ENCODE measurements around the gene WASF2. TPM values are rescaled to one million over a fixed set of nuclear protein-coding genes. Genes with fewer than 3 reads are reported as not detected.
"Not testable (repeated sequence)": the region's sequence is repeated elsewhere in the genome, so short reads cannot be mapped to it uniquely, and the experiment has no call there.

Gene WASF2
- total RNA-seq, 1 experiment from 2014 or later, result 20.7 TPM

DNA sequence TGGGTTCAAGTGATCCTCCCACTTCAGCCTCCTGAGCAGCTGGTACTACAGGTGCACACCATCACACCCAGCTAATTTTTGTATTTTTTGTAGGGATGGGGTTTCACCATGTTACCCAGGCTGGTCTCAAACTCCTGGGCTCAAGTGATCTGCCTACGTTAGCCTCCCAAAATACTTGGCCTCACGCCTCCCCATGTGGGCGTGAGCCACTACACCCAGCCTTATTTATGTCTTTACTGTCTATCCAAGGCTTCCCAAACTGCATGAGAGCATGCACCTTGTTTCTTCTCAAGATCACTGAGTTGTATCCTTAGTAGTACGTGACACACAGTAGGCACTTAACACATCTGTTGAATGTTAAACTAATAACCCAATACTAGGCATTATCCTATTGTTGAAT, 14.2 kb downstream of the WASF2 start:
- CTCF ChIA-PET, result no interaction called here
- H3K4me2 ChIP-seq (ENCODE audit: low read length), result no peak overlapping the region
- no peaks in the 10 kb centered on the region for H3K27me3 ChIP-seq (ENCODE audit: low read length)
- no peaks in the 10 kb centered on the region for H3K9me3 ChIP-seq (ENCODE audit: low read length)
- TF ChIP-seq EZH2 (IDR thresholded peaks at IDR 0.05; ENCODE audit: low read length, unreplicated experiment) (no peak), EZH2phosphoT487 (IDR thresholded peaks at IDR 0.05; ENCODE audit: borderline replicate concordance, low read length) (no peak)
- TF ChIP-seq, protein P1, sequence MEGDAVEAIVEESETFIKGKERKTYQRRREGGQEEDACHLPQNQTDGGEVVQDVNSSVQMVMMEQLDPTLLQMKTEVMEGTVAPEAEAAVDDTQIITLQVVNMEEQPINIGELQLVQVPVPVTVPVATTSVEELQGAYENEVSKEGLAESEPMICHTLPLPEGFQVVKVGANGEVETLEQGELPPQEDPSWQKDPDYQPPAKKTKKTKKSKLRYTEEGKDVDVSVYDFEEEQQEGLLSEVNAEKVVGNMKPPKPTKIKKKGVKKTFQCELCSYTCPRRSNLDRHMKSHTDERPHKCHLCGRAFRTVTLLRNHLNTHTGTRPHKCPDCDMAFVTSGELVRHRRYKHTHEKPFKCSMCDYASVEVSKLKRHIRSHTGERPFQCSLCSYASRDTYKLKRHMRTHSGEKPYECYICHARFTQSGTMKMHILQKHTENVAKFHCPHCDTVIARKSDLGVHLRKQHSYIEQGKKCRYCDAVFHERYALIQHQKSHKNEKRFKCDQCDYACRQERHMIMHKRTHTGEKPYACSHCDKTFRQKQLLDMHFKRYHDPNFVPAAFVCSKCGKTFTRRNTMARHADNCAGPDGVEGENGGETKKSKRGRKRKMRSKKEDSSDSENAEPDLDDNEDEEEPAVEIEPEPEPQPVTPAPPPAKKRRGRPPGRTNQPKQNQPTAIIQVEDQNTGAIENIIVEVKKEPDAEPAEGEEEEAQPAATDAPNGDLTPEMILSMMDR (conservative IDR thresholded peaks at IDR 0.05; ENCODE audit: low read depth, low read length), result no peak
- H3K79me2 ChIP-seq (ENCODE audit: low read length), result peaks cover 96% of the 10 kb centered on the region
- DNase-seq (no peak), ATAC-seq (no peak)
- H3K9me2 ChIP-seq (replicated peaks; ENCODE audit: low read length), result no peaks in the 10 kb centered on the region
- H3K4me3 ChIP-seq (ENCODE audit: low read length), result no peak overlapping the region
- H3K36me3 ChIP-seq (ENCODE audit: low read depth, low read length), result no peaks in the 10 kb centered on the region; the same call in 1 of the 2 replicates
- no peaks in the 10 kb centered on the region for H3F3A ChIP-seq (ENCODE audit: low read length, unreplicated experiment)
- H2AFZ ChIP-seq (ENCODE audit: low read length), result no peak overlapping the region
- H3K4me1 ChIP-seq (ENCODE audit: insufficient read depth, low read length), result no peaks in the 10 kb centered on the region
- intact Hi-C loops (cut with micrococcal nuclease), result no loop called here
- BruUV-seq (replicated peaks), result no TSS peak
- peaks cover 37% of the 10 kb centered on the region for H4K20me1 ChIP-seq (ENCODE audit: low read length)
- POLR2A ChIA-PET (ENCODE audit: unreplicated experiment), result no interaction called here
- no peak overlapping the region for H3K9ac ChIP-seq (ENCODE audit: low read length)
- no peak overlapping the region for H3K27ac ChIP-seq (ENCODE audit: low read length)

DNA sequence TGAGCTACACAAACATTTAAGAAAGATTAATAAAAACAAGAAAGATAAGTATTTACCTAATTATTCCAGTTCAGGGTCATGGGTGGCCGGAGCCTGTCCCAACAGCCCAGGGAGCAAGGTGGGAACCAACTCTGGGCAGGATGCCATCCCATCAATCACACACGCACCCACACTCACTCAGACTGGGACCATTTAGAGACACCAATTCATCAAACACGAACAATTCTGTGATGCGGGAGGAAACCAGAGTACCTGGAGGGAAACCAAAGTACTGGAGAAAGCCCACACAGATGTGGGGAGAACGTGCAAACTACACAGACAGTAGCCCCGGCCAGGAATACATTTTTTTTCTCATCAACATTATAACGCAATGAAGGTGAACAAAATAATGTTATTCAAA, 16.2 kb downstream of the WASF2 start:
- Histone ChIP-seq H4K20me1 (ENCODE audit: low read length) (peaks cover 50% of the 10 kb centered on the region), H3K9me2 (replicated peaks; ENCODE audit: low read length) (no peaks in the 10 kb centered on the region), H3F3A (ENCODE audit: low read length, unreplicated experiment) (no peaks in the 10 kb centered on the region), H3K79me2 (ENCODE audit: low read length) (peaks cover 96% of the 10 kb centered on the region), H3K9ac (ENCODE audit: low read length) (no peak overlapping the region), H3K36me3 (ENCODE audit: low read depth, low read length) (no peaks in the 10 kb centered on the region; the same call in 1 of the 2 replicates), H2AFZ (ENCODE audit: low read length) (no peak overlapping the region), H3K4me3 (ENCODE audit: low read length) (no peak overlapping the region), H3K27ac (ENCODE audit: low read length) (no peak overlapping the region), H3K4me1 (ENCODE audit: insufficient read depth, low read length) (no peaks in the 10 kb centered on the region), H3K27me3 (ENCODE audit: low read length) (no peaks in the 10 kb centered on the region), H3K9me3 (ENCODE audit: low read length) (no peaks in the 10 kb centered on the region), H3K4me2 (ENCODE audit: low read length) (no peak overlapping the region)
- intact Hi-C loops (cut with micrococcal nuclease), result no loop called here
- TF ChIP-seq EZH2phosphoT487 (IDR thresholded peaks at IDR 0.05; ENCODE audit: borderline replicate concordance, low read length) (no peak), EZH2 (IDR thresholded peaks at IDR 0.05; ENCODE audit: low read length, unreplicated experiment) (no peak)
- TF ChIP-seq, protein P1 (conservative IDR thresholded peaks at IDR 0.05; ENCODE audit: low read depth, low read length), result no peak
- no peak for ATAC-seq
- DNase-seq, result no peak
- ChIA-PET CTCF (interaction anchor here (0.6 kb wide), 1 partner anchor 84 kb away, joined by 11 read pairs; no protein-coding TSS in a partner anchor), POLR2A (ENCODE audit: unreplicated experiment) (no interaction called here)
- no TSS peak for BruUV-seq (replicated peaks)

DNA sequence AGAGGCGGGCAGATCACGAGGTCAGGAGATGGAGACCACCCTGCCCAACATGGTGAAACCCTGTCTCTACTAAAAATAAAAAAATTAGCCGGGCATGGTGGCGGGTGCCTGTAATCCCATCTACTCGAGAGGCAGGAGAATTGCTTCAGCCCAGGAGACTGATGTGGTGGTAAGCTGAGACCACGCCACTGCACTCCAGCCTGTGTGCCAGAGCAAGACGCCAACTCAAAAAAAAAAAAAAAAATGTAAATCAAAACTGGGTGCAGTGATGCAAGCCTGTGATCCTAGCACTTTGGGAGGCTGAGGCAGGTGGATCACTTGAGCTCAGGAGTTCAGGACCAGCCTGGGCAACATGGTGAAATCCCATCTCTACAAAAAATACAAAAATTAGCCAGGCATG, 17.9 kb downstream of the WASF2 start:
- H2AFZ ChIP-seq (ENCODE audit: low read length); BruUV-seq (replicated peaks); H3K4me1 ChIP-seq (ENCODE audit: insufficient read depth, low read length); H3K9me2 ChIP-seq (replicated peaks; ENCODE audit: low read length); H3K27ac ChIP-seq (ENCODE audit: low read length); H3K27me3 ChIP-seq (ENCODE audit: low read length); H3F3A ChIP-seq (ENCODE audit: low read length, unreplicated experiment); POLR2A ChIA-PET (ENCODE audit: unreplicated experiment); H3K4me2 ChIP-seq (ENCODE audit: low read length); CTCF ChIA-PET; DNase-seq; H3K9ac ChIP-seq (ENCODE audit: low read length); H3K4me3 ChIP-seq (ENCODE audit: low read length); H3K9me3 ChIP-seq (ENCODE audit: low read length); H3K36me3 ChIP-seq (ENCODE audit: low read depth, low read length); intact Hi-C loops (cut with micrococcal nuclease); ATAC-seq: not testable (repeated sequence)
- Histone ChIP-seq H4K20me1 (ENCODE audit: low read length) (peaks cover 48% of the 10 kb centered on the region), H3K79me2 (ENCODE audit: low read length) (peaks cover 99% of the 10 kb centered on the region)

Data from PC-3 (cell line).